ENCODE measurements around the gene MEGF6. TPM values are rescaled to one million over a fixed set of nuclear protein-coding genes. Genes with fewer than 3 reads are reported as not detected.

The MEGF6 gene
- total RNA-seq, 1 donor from 2014 or later: 198 TPM

DNA sequence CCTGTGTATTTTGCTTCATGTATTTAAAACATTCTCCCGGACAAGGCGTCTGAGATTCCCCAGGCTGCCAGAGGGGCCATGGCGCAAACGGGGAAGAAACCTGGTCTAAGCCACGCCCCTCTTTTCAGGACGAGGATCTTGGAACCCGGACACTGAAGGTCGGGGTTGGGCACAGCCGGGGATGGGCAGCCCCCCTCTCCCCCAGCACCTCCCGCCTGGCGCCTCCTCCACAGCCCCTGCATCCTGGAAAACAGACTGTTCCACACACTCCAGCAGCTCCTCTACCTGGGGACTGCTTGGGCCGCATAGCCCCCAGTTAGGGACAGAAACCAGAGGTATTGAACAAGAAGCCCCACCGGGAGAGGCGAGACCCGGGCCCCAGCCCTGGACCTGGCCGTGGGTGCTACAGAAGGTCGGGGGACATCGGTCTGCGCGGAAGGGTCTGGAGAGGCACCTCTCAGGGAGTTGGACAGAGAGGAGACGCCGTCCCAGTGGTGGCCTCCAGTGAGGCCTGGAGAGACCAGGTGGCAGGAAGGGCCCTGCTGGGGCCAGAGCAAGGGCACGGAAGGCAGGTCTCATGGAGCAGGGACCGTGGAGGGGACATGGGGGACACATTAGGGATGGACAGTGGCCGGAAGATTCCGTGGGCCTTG, 46.4 kb upstream of the MEGF6 start:
- no peaks in the 10 kb centered on the region for H3K9me3 Mint-ChIP-seq (ENCODE audit: unreplicated experiment)
- no peak overlapping the region for H3K4me3 Mint-ChIP-seq (ENCODE audit: unreplicated experiment)
- TF ChIP-seq CTCF (IDR thresholded peaks at IDR 0.05; ENCODE audit: unreplicated experiment): no peak
- no peaks in the 10 kb centered on the region for H3K36me3 Mint-ChIP-seq (ENCODE audit: low read depth, unreplicated experiment)
- no peak overlapping the region for H3K27ac Mint-ChIP-seq (ENCODE audit: unreplicated experiment)
- no peaks in the 10 kb centered on the region for H3K4me1 Mint-ChIP-seq (ENCODE audit: unreplicated experiment)
- peaks cover 17% of the 10 kb centered on the region for H3K27me3 Mint-ChIP-seq (ENCODE audit: unreplicated experiment)
- no peak for DNase-seq (ENCODE audit: low spot score)

DNA sequence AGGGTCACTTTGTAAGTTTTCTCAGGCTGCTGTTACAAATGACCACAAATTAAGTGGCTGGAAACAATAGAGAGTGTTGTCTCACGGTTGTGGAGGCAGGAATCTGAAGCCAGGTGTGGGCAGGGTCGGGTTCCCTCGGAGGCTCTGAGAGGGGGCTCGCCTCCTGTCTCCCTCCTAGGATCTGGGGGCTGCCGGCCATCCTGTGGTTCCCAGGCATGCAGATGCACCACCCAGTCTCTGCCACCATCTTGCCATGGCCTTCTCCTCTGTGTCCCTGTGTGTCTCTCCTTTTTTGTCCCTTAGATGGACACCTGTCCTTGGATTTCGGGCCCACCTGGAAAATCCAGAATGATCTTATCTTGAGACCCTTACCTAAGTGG, 45.8 kb upstream of the MEGF6 start:
- no peak for DNase-seq (ENCODE audit: low spot score)
- Mint-ChIP-seq H3K36me3 (ENCODE audit: low read depth, unreplicated experiment) (no peaks in the 10 kb centered on the region), H3K4me1 (ENCODE audit: unreplicated experiment) (no peaks in the 10 kb centered on the region), H3K4me3 (ENCODE audit: unreplicated experiment) (no peak overlapping the region), H3K9me3 (ENCODE audit: unreplicated experiment) (no peaks in the 10 kb centered on the region), H3K27ac (ENCODE audit: unreplicated experiment) (no peak overlapping the region), H3K27me3 (ENCODE audit: unreplicated experiment) (peaks cover 16% of the 10 kb centered on the region)
- no peak for TF ChIP-seq CTCF (IDR thresholded peaks at IDR 0.05; ENCODE audit: unreplicated experiment)

DNA sequence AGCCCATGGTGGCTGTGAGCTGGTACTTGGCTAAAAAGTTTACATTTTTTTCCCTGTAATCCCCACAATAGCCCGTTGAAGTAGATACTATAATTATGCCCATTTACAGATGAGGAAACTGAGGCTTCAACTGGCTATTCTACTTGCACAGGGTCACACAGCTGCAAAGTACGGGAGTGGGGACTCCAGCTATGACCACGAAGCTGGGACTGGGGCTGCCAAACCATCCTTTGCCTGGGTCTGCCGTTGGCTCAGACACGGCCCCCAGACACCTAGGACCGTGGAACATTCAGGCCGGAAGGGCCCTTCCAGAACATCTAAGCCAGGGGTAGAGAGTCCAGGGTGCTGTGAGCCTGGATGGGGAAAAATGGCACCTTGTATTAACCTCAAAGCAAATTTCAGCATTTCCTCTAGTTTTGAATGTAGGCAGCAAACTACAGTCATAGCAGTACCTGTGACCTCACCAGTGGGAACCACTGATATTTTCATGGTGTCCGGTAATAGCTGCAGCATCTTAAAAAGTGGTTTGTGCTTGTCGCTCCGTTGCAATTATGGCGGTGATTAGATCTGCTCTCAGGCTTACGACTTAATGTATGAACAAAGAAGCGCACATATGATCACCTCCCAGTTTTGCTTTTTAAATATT, 45.3 kb upstream of the MEGF6 start:
- H3K4me1 Mint-ChIP-seq (ENCODE audit: unreplicated experiment): no peaks in the 10 kb centered on the region

DNA sequence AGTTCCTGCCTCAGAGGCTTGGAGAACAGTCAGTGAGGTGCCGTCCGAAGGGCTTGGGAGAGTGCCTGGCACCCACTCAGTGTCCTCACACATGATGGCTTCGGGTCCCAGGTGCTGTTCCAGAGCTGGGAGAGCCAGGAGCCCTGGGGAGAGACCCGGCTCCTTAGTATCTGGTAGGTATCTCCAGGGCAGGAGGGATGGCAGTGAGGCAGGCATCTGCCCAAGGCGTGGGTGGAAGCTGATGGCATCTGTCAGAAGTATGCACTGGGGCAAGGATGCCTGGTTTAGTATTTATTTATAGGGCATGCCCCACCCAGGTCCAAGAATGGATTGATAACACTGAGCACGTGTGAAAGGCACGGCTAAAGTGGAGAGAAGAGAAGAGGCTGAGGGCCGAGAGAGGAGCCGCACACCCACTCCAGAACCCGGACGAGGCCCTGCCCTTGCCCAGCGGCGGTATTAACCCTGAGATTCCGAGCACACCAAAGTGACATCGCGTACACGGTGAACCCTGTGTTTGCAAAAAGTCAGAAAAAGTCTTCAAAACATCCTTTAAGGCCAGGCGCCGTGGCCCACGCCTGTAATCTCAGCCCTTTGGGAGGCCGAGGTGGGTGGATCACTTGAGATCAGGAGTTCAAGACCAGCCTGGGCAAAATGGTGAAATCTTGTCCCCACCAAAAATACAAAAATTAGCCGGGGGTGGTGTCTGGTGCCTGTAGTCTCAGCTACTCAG, 43.4 kb upstream of the MEGF6 start:
- DNase-seq (ENCODE audit: low spot score): no peak
- Mint-ChIP-seq H3K27ac (ENCODE audit: unreplicated experiment) (no peak overlapping the region), H3K9me3 (ENCODE audit: unreplicated experiment) (no peaks in the 10 kb centered on the region), H3K36me3 (ENCODE audit: low read depth, unreplicated experiment) (no peaks in the 10 kb centered on the region), H3K27me3 (ENCODE audit: unreplicated experiment) (peaks cover 19% of the 10 kb centered on the region), H3K4me1 (ENCODE audit: unreplicated experiment) (peaks cover 2% of the 10 kb centered on the region), H3K4me3 (ENCODE audit: unreplicated experiment) (no peak overlapping the region)
- no peak for TF ChIP-seq CTCF (IDR thresholded peaks at IDR 0.05; ENCODE audit: unreplicated experiment)

More for the DNA sequence above, 45.3 kb upstream of the MEGF6 start:
- H3K27ac Mint-ChIP-seq (ENCODE audit: unreplicated experiment): no peak overlapping the region
- H3K27me3 Mint-ChIP-seq (ENCODE audit: unreplicated experiment): peaks cover 15% of the 10 kb centered on the region
- no peak for DNase-seq (ENCODE audit: low spot score)
- no peak overlapping the region for H3K4me3 Mint-ChIP-seq (ENCODE audit: unreplicated experiment)
- no peaks in the 10 kb centered on the region for H3K9me3 Mint-ChIP-seq (ENCODE audit: unreplicated experiment)
- no peaks in the 10 kb centered on the region for H3K36me3 Mint-ChIP-seq (ENCODE audit: low read depth, unreplicated experiment)
- no peak for TF ChIP-seq CTCF (IDR thresholded peaks at IDR 0.05; ENCODE audit: unreplicated experiment)

DNA sequence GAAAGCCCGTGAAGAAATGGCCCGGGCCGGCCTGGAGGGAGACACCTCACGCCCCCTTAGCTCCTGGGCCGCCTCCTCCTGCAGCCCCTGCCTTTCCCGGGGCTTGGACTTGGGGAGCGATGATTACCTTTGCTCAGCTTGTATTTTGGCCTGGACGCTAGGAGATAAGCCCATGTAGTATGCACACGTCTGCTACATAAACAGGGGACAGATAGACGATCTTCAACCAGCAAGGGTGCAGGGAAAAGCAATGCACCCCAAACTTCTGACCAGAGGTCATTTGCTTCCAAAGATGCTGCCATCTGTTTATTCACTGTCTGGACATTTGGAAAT, 41.9 kb upstream of the MEGF6 start:
- H3K27me3 Mint-ChIP-seq (ENCODE audit: unreplicated experiment): peaks cover 19% of the 10 kb centered on the region
- no peaks in the 10 kb centered on the region for H3K9me3 Mint-ChIP-seq (ENCODE audit: unreplicated experiment)
- H3K36me3 Mint-ChIP-seq (ENCODE audit: low read depth, unreplicated experiment): no peaks in the 10 kb centered on the region
- no peak overlapping the region for H3K4me3 Mint-ChIP-seq (ENCODE audit: unreplicated experiment)
- no peak overlapping the region for H3K27ac Mint-ChIP-seq (ENCODE audit: unreplicated experiment)
- no peak for TF ChIP-seq CTCF (IDR thresholded peaks at IDR 0.05; ENCODE audit: unreplicated experiment)
- no peak for DNase-seq (ENCODE audit: low spot score)
- H3K4me1 Mint-ChIP-seq (ENCODE audit: unreplicated experiment): peaks cover 4% of the 10 kb centered on the region

All from endothelial cell (in vitro differentiated cells).